NCI-H2029 treated with DMSO at 0.1 percent for 48 hours (cell line): ENCODE results near the gene KLK11.
"Not testable (repeated sequence)": the region's sequence is repeated elsewhere in the genome, so short reads cannot be mapped to it uniquely, and the experiment has no call there.

Source experiments
- DNase-seq: peaks from one replicate; lab custom pipeline; 2025; lab: John Stamatoyannopoulos, UW

KLK11 gene

GRCh38 chr19:51003316-51003715, 23.1 kb downstream of the KLK11 start:
- no peak for DNase-seq

GRCh38 chr19:51002542-51003311, 23.7 kb downstream of the KLK11 start:
- DNase-seq, result no peak

GRCh38 chr19:51002089-51002532, 24.3 kb downstream of the KLK11 start:
- DNase-seq, result no peak

- no peak for DNase-seq
Observed at GRCh38 chr19:51001515-51001914, 24.9 kb downstream of the KLK11 start, which contains the start of gene KLK8. Gene KLK8, minus strand, starts transcription at chr19:51001604. Its CDS starts 437 bp downstream, at chr19:51001167.

- no peak for DNase-seq
Observed at GRCh38 chr19:51000981-51001380, 25.4 kb downstream of the KLK11 start.

GRCh38 chr19:51000426-51000825, 26.0 kb downstream of the KLK11 start:
- DNase-seq, result no peak

GRCh38 chr19:50998686-50999085, 27.7 kb downstream of the KLK11 start:
- DNase-seq, result no peak

- no peak for DNase-seq
Observed at GRCh38 chr19:50998061-50998460, 28.4 kb downstream of the KLK11 start.

- no peak for DNase-seq
Observed at GRCh38 chr19:50994129-50994528, 32.3 kb downstream of the KLK11 start.

GRCh38 chr19:50992666-50993035, 33.8 kb downstream of the KLK11 start:
- no peak for DNase-seq

- not testable (repeated sequence) for DNase-seq
Observed at GRCh38 chr19:50984416-50984815, 42.0 kb downstream of the KLK11 start.

- no peak for DNase-seq
Observed at GRCh38 chr19:50983625-50984292, 42.7 kb downstream of the KLK11 start, which contains the start of gene KLK7. Gene KLK7, minus strand, starts transcription at chr19:50983917. Its CDS starts 1,518 bp downstream, at chr19:50982399.

- no peak for DNase-seq
Observed at GRCh38 chr19:50982186-50982585, 44.2 kb downstream of the KLK11 start.

GRCh38 chr19:50981587-50982146, 44.7 kb downstream of the KLK11 start:
- no peak for DNase-seq

GRCh38 chr19:50980208-50980607, 46.2 kb downstream of the KLK11 start:
- no peak for DNase-seq

- DNase-seq, result no peak
Observed at GRCh38 chr19:50979758-50980157, 46.7 kb downstream of the KLK11 start.

- no peak for DNase-seq
Observed at GRCh38 chr19:50978772-50979390, 47.5 kb downstream of the KLK11 start.

- DNase-seq, result no peak
Observed at GRCh38 chr19:50977626-50978025, 48.8 kb downstream of the KLK11 start.

GRCh38 chr19:50975766-50976165, 50.6 kb downstream of the KLK11 start:
- DNase-seq, result no peak

GRCh38 chr19:50974702-50975556, 51.5 kb downstream of the KLK11 start:
- no peak for DNase-seq

- no peak for DNase-seq
Observed at GRCh38 chr19:50972795-50973376, 53.5 kb downstream of the KLK11 start.
